ENCODE data around the gene TBC1D10A. TPM values are rescaled to one million over a fixed set of nuclear protein-coding genes. Genes with fewer than 3 reads are reported as not detected.

Gene TBC1D10A
- total RNA-seq, 2 experiments from 2014 or later: 38.9 to 41.8 TPM

- POLR2A ChIA-PET: no interaction called here
- Histone ChIP-seq H3K9me3 (ENCODE audit: control insufficient read depth in 1 of 2, insufficient read depth in 1 of 2, low read length in 2 of 2) (no peaks in the 10 kb centered on the region), H3K27ac (ENCODE audit: low read depth in 1 of 2, low read length in 2 of 2) (no peak overlapping the region), H3K27me3 (ENCODE audit: control insufficient read depth in 1 of 2, insufficient read depth in 2 of 2, low read length in 2 of 2) (no peaks in the 10 kb centered on the region), H3K36me3 (ENCODE audit: insufficient read depth, low read length) (peaks cover 18% of the 10 kb centered on the region), H3K4me3 (ENCODE audit: low read length) (no peak overlapping the region), H3K4me1 (ENCODE audit: insufficient read depth, low read length) (peaks cover 32% of the 10 kb centered on the region)
- Mint-ChIP-seq H3K36me3 (ENCODE audit: low read depth) (peaks cover 4% of the 10 kb centered on the region), H3K4me1 (ENCODE audit: low read depth) (peaks cover 23% of the 10 kb centered on the region), H3K27ac (no peak overlapping the region), H3K27me3 (no peaks in the 10 kb centered on the region), H3K4me3 (no peak overlapping the region), H3K9me3 (no peaks in the 10 kb centered on the region)
- intact Hi-C loops (cut with DNase I, micrococcal nuclease): no loop called here
- CTCF ChIA-PET: interaction anchor here (0.5 to 1.0 kb wide), 2 partner anchors 27 to 1408 kb away, joined by 3 read pairs; no protein-coding TSS in a partner anchor
- no peak for TF ChIP-seq CTCF (IDR thresholded peaks at IDR 0.05)
- no peak for DNase-seq
- no peak for ATAC-seq (ENCODE audit: poor library complexity)
Observed at GRCh38 chr22:30260276-30260675, 66.5 kb downstream of the TBC1D10A start.

DNA sequence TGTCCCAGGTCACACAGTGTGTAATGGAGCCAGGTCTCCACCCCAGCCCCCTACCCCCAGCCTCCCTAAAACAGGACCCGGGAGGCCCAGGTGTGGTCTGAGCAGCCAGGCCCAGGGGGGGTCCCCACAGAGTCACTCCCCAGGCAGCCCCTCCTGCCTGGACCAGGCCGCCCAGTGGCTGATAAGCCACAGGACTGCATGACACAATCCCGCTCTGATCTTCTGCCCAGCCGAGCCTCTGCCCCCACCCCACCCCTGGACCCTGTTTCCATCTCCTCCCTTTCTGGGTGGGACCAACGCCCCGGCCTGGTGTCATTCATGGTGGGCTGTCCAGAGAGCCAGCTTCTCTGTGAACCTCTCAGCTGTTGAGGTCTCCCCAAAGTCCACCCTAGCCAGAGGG is 72.4 kb downstream of the TBC1D10A start:
- intact Hi-C loops (cut with DNase I, micrococcal nuclease): no loop called here
- peaks cover 3% of the 10 kb centered on the region for H3K27me3 Mint-ChIP-seq
- H3K9me3 Mint-ChIP-seq: no peaks in the 10 kb centered on the region

DNA sequence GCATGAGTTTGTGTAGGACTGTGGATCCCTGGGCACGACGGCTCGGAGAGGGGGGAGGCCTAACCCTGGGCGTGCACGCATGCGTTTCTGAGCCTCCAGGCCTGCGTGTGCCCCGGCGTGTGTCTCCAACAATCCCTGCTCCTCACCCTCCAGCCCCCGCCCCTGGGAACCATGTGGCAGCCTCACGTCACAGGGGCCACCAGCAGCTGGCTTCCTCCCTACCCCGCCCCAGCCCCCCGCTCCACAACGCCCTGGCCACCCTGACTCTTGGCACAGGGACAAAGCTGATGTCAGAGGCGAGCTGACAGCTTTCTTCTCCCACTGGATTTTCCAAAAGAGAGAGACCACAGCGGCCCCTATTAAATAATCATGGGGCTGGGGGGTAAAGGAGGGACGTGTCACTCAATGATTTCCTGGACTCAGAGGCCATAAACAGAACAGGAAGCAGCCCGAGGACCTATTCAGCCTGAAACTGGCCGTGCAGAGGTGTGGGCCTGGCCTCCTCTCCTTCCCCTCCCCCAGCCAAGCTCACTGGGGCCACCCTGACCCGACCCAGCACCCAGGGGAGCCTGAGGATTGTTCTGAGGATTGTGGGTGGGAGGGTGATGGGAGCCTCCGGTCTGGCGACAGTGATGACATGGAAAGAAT is 73.4 kb downstream of the TBC1D10A start:
- Histone ChIP-seq H3K9me3 (ENCODE audit: control insufficient read depth in 1 of 2, insufficient read depth in 1 of 2, low read length in 2 of 2) (no peaks in the 10 kb centered on the region), H3K4me3 (ENCODE audit: low read length) (no peak overlapping the region), H3K27ac (ENCODE audit: low read depth in 1 of 2, low read length in 2 of 2) (no peak overlapping the region), H3K27me3 (ENCODE audit: control insufficient read depth in 1 of 2, insufficient read depth in 2 of 2, low read length in 2 of 2) (peaks cover 0 to 1% of the 10 kb centered on the region in 2 experiments), H3K4me1 (ENCODE audit: insufficient read depth, low read length) (peaks cover 14% of the 10 kb centered on the region), H3K36me3 (ENCODE audit: insufficient read depth, low read length) (no peaks in the 10 kb centered on the region)
- peaks cover 9% of the 10 kb centered on the region for H3K27me3 Mint-ChIP-seq
- POLR2A ChIA-PET: no interaction called here
- ATAC-seq (ENCODE audit: poor library complexity): no peak
- H3K27ac Mint-ChIP-seq: no peak overlapping the region
- H3K4me3 Mint-ChIP-seq: no peak overlapping the region
- H3K4me1 Mint-ChIP-seq (ENCODE audit: low read depth): peaks cover 5% of the 10 kb centered on the region
- no peak for DNase-seq
- intact Hi-C loops (cut with DNase I, micrococcal nuclease): no loop called here
- CTCF ChIA-PET: no interaction called here
- TF ChIP-seq CTCF (IDR thresholded peaks at IDR 0.05): no peak
- H3K36me3 Mint-ChIP-seq (ENCODE audit: low read depth): no peaks in the 10 kb centered on the region
- no peaks in the 10 kb centered on the region for H3K9me3 Mint-ChIP-seq

More for the DNA sequence above, 72.4 kb downstream of the TBC1D10A start:
- no peak for DNase-seq
- Histone ChIP-seq H3K27ac (ENCODE audit: low read depth in 1 of 2, low read length in 2 of 2) (no peak overlapping the region), H3K9me3 (ENCODE audit: control insufficient read depth in 1 of 2, insufficient read depth in 1 of 2, low read length in 2 of 2) (no peaks in the 10 kb centered on the region), H3K27me3 (ENCODE audit: control insufficient read depth in 1 of 2, insufficient read depth in 2 of 2, low read length in 2 of 2) (no peaks in the 10 kb centered on the region), H3K36me3 (ENCODE audit: insufficient read depth, low read length) (no peaks in the 10 kb centered on the region), H3K4me1 (ENCODE audit: insufficient read depth, low read length) (peaks cover 7% of the 10 kb centered on the region), H3K4me3 (ENCODE audit: low read length) (no peak overlapping the region)
- POLR2A ChIA-PET: no interaction called here
- no peak overlapping the region for H3K4me3 Mint-ChIP-seq
- ATAC-seq (ENCODE audit: poor library complexity): no peak
- CTCF ChIA-PET: no interaction called here
- H3K27ac Mint-ChIP-seq: no peak overlapping the region
- H3K36me3 Mint-ChIP-seq (ENCODE audit: low read depth): no peaks in the 10 kb centered on the region
- H3K4me1 Mint-ChIP-seq (ENCODE audit: low read depth): no peaks in the 10 kb centered on the region
- TF ChIP-seq CTCF (IDR thresholded peaks at IDR 0.05): no peak

All from CD4-positive, alpha-beta T cell (primary cell).